ENCODE data around the gene PTPRN2. TPM values are rescaled to one million over a fixed set of nuclear protein-coding genes. Genes with fewer than 3 reads are reported as not detected.

PTPRN2 gene
- total and polyA plus RNA-seq, 2 of the 8 experiments (the other 6 are each of a cell fraction or from before 2014, with no cell fraction given), result 2.6 to 4.5 TPM

GRCh38 chr7:158573310-158573709 lies 14.3 kb downstream of the PTPRN2 start:
- Histone ChIP-seq H4K20me1 (replicated peaks in 1 of 2; ENCODE audit: control insufficient read depth in 1 of 2, insufficient read depth in 2 of 2, low read length in 2 of 2) (no peaks in the 10 kb centered on the region), H3K36me3 (ENCODE audit: control insufficient read depth in 2 of 4, insufficient read depth in 4 of 4, low read length in 3 of 4) (no peaks in the 10 kb centered on the region; a peak in 1 of 8 replicates), H3K4me3 (ENCODE audit: extremely low read depth in 1 of 4, insufficient read depth in 2 of 4, low read depth in 3 of 4, low read length in 4 of 4) (no peak overlapping the region), H3K14ac (ENCODE audit: insufficient read length) (no peak overlapping the region), H2AK5ac (ENCODE audit: low read depth, low read length) (no peak overlapping the region), H2BK20ac (ENCODE audit: low read length) (no peak overlapping the region), H2BK15ac (ENCODE audit: low read length) (no peak overlapping the region), H3K79me1 (ENCODE audit: low read depth, low read length) (no peaks in the 10 kb centered on the region), H4K5ac (ENCODE audit: insufficient read length, low read depth, low read length) (no peak overlapping the region), H3K4me2 (ENCODE audit: insufficient read depth in 1 of 2, low read depth in 2 of 2, low read length in 2 of 2) (no peak overlapping the region), H3K23me2 (ENCODE audit: low read depth, low read length) (no peaks in the 10 kb centered on the region; the same call in 1 of the 2 replicates), H2AFZ (ENCODE audit: low read length) (no peak overlapping the region), H3K27ac (ENCODE audit: low read depth, low read length) (no peak overlapping the region), H4K91ac (replicated peaks; ENCODE audit: insufficient read length, low read length) (no peak overlapping the region), H3K27me3 (replicated peaks in 1 of 4; ENCODE audit: control insufficient read depth in 3 of 4, extremely low read depth in 1 of 4, insufficient read depth in 3 of 4, low read length in 3 of 4) (peaks cover 3 to 24% (median 19%) of the 10 kb centered on the region in 4 experiments; a peak in 6 of 7 replicates), H4K8ac (ENCODE audit: extremely low read depth, insufficient read depth, low read length) (no peak overlapping the region), H2BK12ac (ENCODE audit: low read depth, low read length) (no peak overlapping the region), H3K18ac (ENCODE audit: extremely low read depth, low read length) (no peak overlapping the region), H3K9me3 (ENCODE audit: insufficient read depth in 2 of 2, low read depth in 1 of 2, low read length in 1 of 2) (peaks cover 0 to 5% of the 10 kb centered on the region in 2 experiments; a peak in 1 of 4 replicates), H3K23ac (ENCODE audit: insufficient read length) (no peak overlapping the region), H3K9ac (replicated peaks in 1 of 4; ENCODE audit: extremely low read depth in 1 of 4, low read depth in 3 of 4, low read length in 3 of 4) (no peak overlapping the region), H3K79me2 (ENCODE audit: control insufficient read depth in 1 of 2, insufficient read depth in 2 of 2, low read length in 2 of 2) (no peaks in the 10 kb centered on the region), H2BK5ac (ENCODE audit: low read depth, low read length) (no peak overlapping the region), H3K4ac (replicated peaks; ENCODE audit: insufficient read length, low read depth, low read length) (no peak overlapping the region), H3K56ac (replicated peaks; ENCODE audit: insufficient read length, low read depth, low read length) (no peak overlapping the region), H2BK120ac (replicated peaks; ENCODE audit: low read depth, low read length) (no peak overlapping the region), H3K4me1 (replicated peaks in 1 of 4; ENCODE audit: control insufficient read depth in 3 of 4, insufficient read depth in 4 of 4, low read length in 3 of 4) (no peaks in the 10 kb centered on the region; a peak in 2 of 7 replicates)
- 89% methylated on average over 4 of the region's 4 CpGs; no CpG with 5 or more reads in 1 of the 2 experiments for WGBS, 2 experiments (ENCODE audit: extremely low coverage in 1 of 2, insufficient coverage in 1 of 2, insufficient read length in 1 of 2, insufficient replicate concordance in 2 of 2, low coverage in 1 of 2, low lambda C conversion rate in 2 of 2, missing lambda C conversion rate in 1 of 2)
- no peak for DNase-seq (ENCODE audit: low read depth in 1 of 2, low spot score in 2 of 2)
- FAIRE-seq, result no peak
- CTCF ChIA-PET (ENCODE audit: partially characterized antibody), result interaction anchor here (0.7 to 2.0 kb wide), 9 partner anchors 9 to 178 kb away, joined by 3 to 7 read pairs (median 3); no protein-coding TSS in a partner anchor
- POLR2A ChIA-PET (ENCODE audit: partially characterized antibody), result no interaction called here
- TF ChIP-seq GTF2F1 (IDR thresholded peaks at IDR 0.05; ENCODE audit: borderline replicate concordance, low read depth, low read length) (no peak), TCF12 (IDR thresholded peaks at IDR 0.05; ENCODE audit: low read depth, low read length) (no peak), E2F6 (IDR thresholded peaks at IDR 0.05) (no peak), BRCA1 (IDR thresholded peaks at IDR 0.05; ENCODE audit: low read depth, low read length) (no peak), POU5F1 (IDR thresholded peaks at IDR 0.05; ENCODE audit: low read depth, low read length) (no peak), TAF1 (IDR thresholded peaks at IDR 0.05; ENCODE audit: low read depth, low read length) (no peak), MAX (IDR thresholded peaks at IDR 0.05) (no peak), HDAC2 (IDR thresholded peaks at IDR 0.05; ENCODE audit: borderline replicate concordance in 1 of 2, low read depth in 2 of 2, low read length in 2 of 2) (no peak), SRF (IDR thresholded peaks at IDR 0.05; ENCODE audit: low read depth, low read length) (no peak), RNF2 (IDR thresholded peaks at IDR 0.05; ENCODE audit: borderline replicate concordance, low read depth, low read length, missing control alignments, poor library complexity, severe bottlenecking) (no peak), JUN (IDR thresholded peaks at IDR 0.05; ENCODE audit: low read depth, low read length) (no peak)

Measured in H1 (cell line).